HG02610 (cell line): ENCODE measurements around the gene PTGDR.

Experiments used
- ATAC-seq: cut with Tn5 transposase; IDR thresholded peaks from one replicate; pipeline ENCODE4 v1.9.1; 2021; ENCODE audit warnings: mild to moderate bottlenecking, moderate library complexity; ENCODE audit not compliant: unreplicated experiment

The PTGDR gene

GRCh38 chr14:52267501-52268278, at the start of gene PTGDR:
Gene PTGDR (plus strand): TSS chr14:52267698. CDS start chr14:52267815, 117 bp downstream.
- ATAC-seq = no peak

- ATAC-seq = no peak
Measured at GRCh38 chr14:52219488-52220084, 47.9 kb upstream of the PTGDR start.

- ATAC-seq = no peak
Measured at GRCh38 chr14:52220924-52221811, 46.3 kb upstream of the PTGDR start.

GRCh38 chr14:52222901-52223300, 44.6 kb upstream of the PTGDR start:
- no peak for ATAC-seq

- ATAC-seq = no peak
Measured at GRCh38 chr14:52227619-52228222, 39.8 kb upstream of the PTGDR start.

- ATAC-seq = no peak
Measured at GRCh38 chr14:52233693-52234092, 33.8 kb upstream of the PTGDR start.

GRCh38 chr14:52235434-52235833, 32.1 kb upstream of the PTGDR start:
- no peak for ATAC-seq

- ATAC-seq = no peak
Measured at GRCh38 chr14:52235866-52236510, 31.5 kb upstream of the PTGDR start.

- ATAC-seq = no peak
Measured at GRCh38 chr14:52238682-52239081, 28.8 kb upstream of the PTGDR start.

- no peak for ATAC-seq
Measured at GRCh38 chr14:52240623-52241022, 26.9 kb upstream of the PTGDR start.

GRCh38 chr14:52241087-52241793, 26.3 kb upstream of the PTGDR start:
- no peak for ATAC-seq

GRCh38 chr14:52244328-52244727, 23.2 kb upstream of the PTGDR start:
- peak; percentile 50 for ATAC-seq

- ATAC-seq = peak; percentile 31
Measured at GRCh38 chr14:52244997-52245396, 22.5 kb upstream of the PTGDR start.

GRCh38 chr14:52248057-52248456, 19.4 kb upstream of the PTGDR start:
- no peak for ATAC-seq

GRCh38 chr14:52251724-52252123, 15.8 kb upstream of the PTGDR start:
- no peak for ATAC-seq

GRCh38 chr14:52253503-52253902, 14.0 kb upstream of the PTGDR start:
- ATAC-seq = no peak

GRCh38 chr14:52254086-52254485, 13.4 kb upstream of the PTGDR start:
- no peak for ATAC-seq

- ATAC-seq = no peak
Measured at GRCh38 chr14:52258783-52259182, 8.7 kb upstream of the PTGDR start.

- no peak for ATAC-seq
Measured at GRCh38 chr14:52259434-52259833, 8.1 kb upstream of the PTGDR start.

GRCh38 chr14:52262600-52262999, 4.9 kb upstream of the PTGDR start:
- ATAC-seq = no peak
